ENCODE results near the gene CRB3. TPM values are rescaled to one million over a fixed set of nuclear protein-coding genes. Genes with fewer than 3 reads are reported as not detected.

CRB3 gene
- total RNA-seq, 2 donors from 2014 or later = 46.4 to 50.9 TPM

GRCh38 chr19:6452899-6453298, 11.2 kb upstream of the CRB3 start:
- Histone ChIP-seq H3K9me3 (ENCODE audit: control insufficient read depth, low read length) (peaks cover 31% of the 10 kb centered on the region), H3K9ac (ENCODE audit: extremely low read depth, low read length, poor library complexity, severe bottlenecking) (no peak overlapping the region), H3K27me3 (ENCODE audit: control insufficient read depth, insufficient read depth, low read length, poor library complexity, severe bottlenecking) (no peaks in the 10 kb centered on the region), H3K36me3 (ENCODE audit: control insufficient read depth, insufficient read depth, low read length) (peaks cover 43% of the 10 kb centered on the region), H3K4me3 (ENCODE audit: low read length) (no peak overlapping the region), H3K4me1 (ENCODE audit: control insufficient read depth, insufficient read depth, low read length) (no peaks in the 10 kb centered on the region), H3K27ac (ENCODE audit: low read depth, low read length) (no peak overlapping the region)
- Mint-ChIP-seq H3K36me3 (ENCODE audit: low read depth) (peaks cover 53% of the 10 kb centered on the region), H3K4me1 (no peaks in the 10 kb centered on the region), H3K4me3 (no peak overlapping the region), H3K27me3 (ENCODE audit: insufficient read depth) (no peaks in the 10 kb centered on the region), H3K9me3 (peaks cover 28% of the 10 kb centered on the region), H3K27ac (no peak overlapping the region)
- DNase-seq = no peak
- TF ChIP-seq, protein P1, sequence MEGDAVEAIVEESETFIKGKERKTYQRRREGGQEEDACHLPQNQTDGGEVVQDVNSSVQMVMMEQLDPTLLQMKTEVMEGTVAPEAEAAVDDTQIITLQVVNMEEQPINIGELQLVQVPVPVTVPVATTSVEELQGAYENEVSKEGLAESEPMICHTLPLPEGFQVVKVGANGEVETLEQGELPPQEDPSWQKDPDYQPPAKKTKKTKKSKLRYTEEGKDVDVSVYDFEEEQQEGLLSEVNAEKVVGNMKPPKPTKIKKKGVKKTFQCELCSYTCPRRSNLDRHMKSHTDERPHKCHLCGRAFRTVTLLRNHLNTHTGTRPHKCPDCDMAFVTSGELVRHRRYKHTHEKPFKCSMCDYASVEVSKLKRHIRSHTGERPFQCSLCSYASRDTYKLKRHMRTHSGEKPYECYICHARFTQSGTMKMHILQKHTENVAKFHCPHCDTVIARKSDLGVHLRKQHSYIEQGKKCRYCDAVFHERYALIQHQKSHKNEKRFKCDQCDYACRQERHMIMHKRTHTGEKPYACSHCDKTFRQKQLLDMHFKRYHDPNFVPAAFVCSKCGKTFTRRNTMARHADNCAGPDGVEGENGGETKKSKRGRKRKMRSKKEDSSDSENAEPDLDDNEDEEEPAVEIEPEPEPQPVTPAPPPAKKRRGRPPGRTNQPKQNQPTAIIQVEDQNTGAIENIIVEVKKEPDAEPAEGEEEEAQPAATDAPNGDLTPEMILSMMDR (conservative IDR thresholded peaks at IDR 0.05) = no peak
- 100% methylated on average over 1 to 2 of the region's 2 CpGs for WGBS, 2 experiments (ENCODE audit: insufficient coverage in 1 of 2, insufficient read length in 1 of 2)

DNA sequence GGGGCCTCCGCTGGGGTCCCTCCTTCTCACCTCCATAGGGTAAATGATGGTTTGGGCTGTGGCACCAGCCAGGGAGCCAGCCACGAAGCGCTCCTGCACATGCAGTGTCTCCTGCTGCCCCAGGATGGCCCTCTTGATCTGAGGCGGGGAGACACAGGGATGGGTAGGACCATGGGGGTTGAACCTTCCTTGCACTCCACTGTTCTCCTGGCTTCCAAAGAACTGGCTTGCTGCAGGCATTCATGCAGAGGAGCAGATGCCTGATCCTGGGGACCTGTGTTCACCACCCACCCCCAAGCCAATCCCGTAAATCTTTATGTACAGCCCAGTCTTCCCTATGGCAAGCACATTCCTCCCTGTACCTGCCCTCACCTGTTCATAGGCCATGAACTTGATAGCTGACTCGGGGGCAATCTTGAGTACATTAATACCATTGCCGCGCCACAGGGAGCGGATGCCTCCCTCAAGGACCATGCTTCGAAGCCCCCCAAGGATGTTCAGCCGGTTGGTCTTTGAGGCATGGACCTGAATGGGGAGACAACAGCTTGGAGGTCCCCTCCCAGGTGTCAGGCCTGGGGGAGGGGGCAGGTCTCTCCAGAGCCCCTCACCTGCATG, 10.0 kb upstream of the CRB3 start:
- no peak for DNase-seq
- peaks cover 5% of the 10 kb centered on the region for H3K4me1 Mint-ChIP-seq
- peaks cover 28% of the 10 kb centered on the region for H3K9me3 Mint-ChIP-seq
- H3K27me3 Mint-ChIP-seq (ENCODE audit: insufficient read depth) = peaks cover 8% of the 10 kb centered on the region
- Histone ChIP-seq H3K4me3 (ENCODE audit: low read length) (no peak overlapping the region), H3K36me3 (ENCODE audit: control insufficient read depth, insufficient read depth, low read length) (peaks cover 43% of the 10 kb centered on the region), H3K27me3 (ENCODE audit: control insufficient read depth, insufficient read depth, low read length, poor library complexity, severe bottlenecking) (no peaks in the 10 kb centered on the region), H3K4me1 (ENCODE audit: control insufficient read depth, insufficient read depth, low read length) (no peaks in the 10 kb centered on the region), H3K9me3 (ENCODE audit: control insufficient read depth, low read length) (peaks cover 31% of the 10 kb centered on the region), H3K9ac (ENCODE audit: extremely low read depth, low read length, poor library complexity, severe bottlenecking) (no peak overlapping the region), H3K27ac (ENCODE audit: low read depth, low read length) (no peak overlapping the region)
- H3K36me3 Mint-ChIP-seq (ENCODE audit: low read depth) = peaks cover 53% of the 10 kb centered on the region
- 98 to 100% methylated on average over 8 to 11 of the region's 11 CpGs for WGBS, 2 experiments (ENCODE audit: insufficient coverage in 1 of 2, insufficient read length in 1 of 2)
- TF ChIP-seq, protein P1 (conservative IDR thresholded peaks at IDR 0.05) = no peak
- no peak overlapping the region for H3K27ac Mint-ChIP-seq
- H3K4me3 Mint-ChIP-seq = no peak overlapping the region

- no peak for DNase-seq
- peaks cover 39% of the 10 kb centered on the region for H3K36me3 ChIP-seq (ENCODE audit: control insufficient read depth, insufficient read depth, low read length)
- Mint-ChIP-seq H3K27ac (no peak overlapping the region), H3K9me3 (peaks cover 28% of the 10 kb centered on the region), H3K4me1 (peaks cover 7% of the 10 kb centered on the region), H3K27me3 (ENCODE audit: insufficient read depth) (peaks cover 10% of the 10 kb centered on the region), H3K36me3 (ENCODE audit: low read depth) (peaks cover 47% of the 10 kb centered on the region), H3K4me3 (no peak overlapping the region)
- 95 to 96% methylated on average over 14 to 15 of the region's 15 CpGs for WGBS, 2 experiments (ENCODE audit: insufficient coverage in 1 of 2, insufficient read length in 1 of 2)
- TF ChIP-seq, protein P1 (conservative IDR thresholded peaks at IDR 0.05) = no peak
- H3K4me1 ChIP-seq (ENCODE audit: control insufficient read depth, insufficient read depth, low read length) = no peaks in the 10 kb centered on the region
- no peak overlapping the region for H3K27ac ChIP-seq (ENCODE audit: low read depth, low read length)
- H3K9me3 ChIP-seq (ENCODE audit: control insufficient read depth, low read length) = peaks cover 31% of the 10 kb centered on the region
- H3K9ac ChIP-seq (ENCODE audit: extremely low read depth, low read length, poor library complexity, severe bottlenecking) = no peak overlapping the region
- no peaks in the 10 kb centered on the region for H3K27me3 ChIP-seq (ENCODE audit: control insufficient read depth, insufficient read depth, low read length, poor library complexity, severe bottlenecking)
- no peak overlapping the region for H3K4me3 ChIP-seq (ENCODE audit: low read length)
Measured at GRCh38 chr19:6455924-6456323, 8.1 kb upstream of the CRB3 start.
